NCI-H2227 (cell line): ENCODE results near the gene GDF7.

Experiments used
- DNase-seq: peaks from one replicate; lab custom pipeline; 2025; ENCODE audit not compliant: unreplicated experiment; lab: John Stamatoyannopoulos, UW

Gene GDF7

DNA sequence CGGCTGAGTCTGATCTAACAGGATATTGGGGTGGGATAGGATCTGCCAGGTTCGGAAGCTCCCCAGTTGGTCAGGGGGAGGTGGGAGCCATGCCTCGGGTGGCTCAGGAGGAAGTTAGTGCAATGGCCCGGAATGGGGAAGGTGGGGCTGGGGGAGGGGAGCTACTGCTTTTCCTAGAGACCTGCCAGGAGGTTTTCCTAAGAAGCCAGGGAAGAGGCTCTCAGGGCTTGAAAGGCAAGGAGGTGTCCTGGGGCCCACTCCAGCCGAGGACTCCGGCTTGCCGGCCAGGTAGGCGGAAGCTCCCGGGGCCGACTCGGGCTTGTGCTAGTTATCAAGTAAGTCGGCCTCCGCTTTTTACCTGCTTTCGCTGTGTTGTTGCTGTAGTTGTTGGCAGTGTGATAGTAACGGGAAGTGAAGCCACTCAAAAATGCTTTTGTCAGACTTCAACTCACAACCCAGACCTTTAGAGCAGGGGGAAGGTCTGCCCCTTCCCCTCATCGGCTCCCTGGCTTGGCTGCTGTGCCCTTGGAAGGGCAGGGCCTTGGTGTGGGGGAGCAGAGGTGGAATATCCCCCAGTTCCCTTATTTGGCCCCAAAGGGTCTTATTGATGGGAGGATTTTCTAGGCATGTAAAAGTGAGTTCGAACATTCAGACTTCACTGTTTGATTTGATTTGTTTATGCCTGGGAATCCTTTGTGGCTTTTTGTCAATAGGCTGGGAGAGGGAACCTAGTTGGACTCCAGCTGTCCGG is 5.4 kb downstream of the GDF7 start:
- DNase-seq, result no peak

- no peak for DNase-seq
Observed at GRCh38 chr2:20673686-20674308, 6.9 kb downstream of the GDF7 start.

DNA sequence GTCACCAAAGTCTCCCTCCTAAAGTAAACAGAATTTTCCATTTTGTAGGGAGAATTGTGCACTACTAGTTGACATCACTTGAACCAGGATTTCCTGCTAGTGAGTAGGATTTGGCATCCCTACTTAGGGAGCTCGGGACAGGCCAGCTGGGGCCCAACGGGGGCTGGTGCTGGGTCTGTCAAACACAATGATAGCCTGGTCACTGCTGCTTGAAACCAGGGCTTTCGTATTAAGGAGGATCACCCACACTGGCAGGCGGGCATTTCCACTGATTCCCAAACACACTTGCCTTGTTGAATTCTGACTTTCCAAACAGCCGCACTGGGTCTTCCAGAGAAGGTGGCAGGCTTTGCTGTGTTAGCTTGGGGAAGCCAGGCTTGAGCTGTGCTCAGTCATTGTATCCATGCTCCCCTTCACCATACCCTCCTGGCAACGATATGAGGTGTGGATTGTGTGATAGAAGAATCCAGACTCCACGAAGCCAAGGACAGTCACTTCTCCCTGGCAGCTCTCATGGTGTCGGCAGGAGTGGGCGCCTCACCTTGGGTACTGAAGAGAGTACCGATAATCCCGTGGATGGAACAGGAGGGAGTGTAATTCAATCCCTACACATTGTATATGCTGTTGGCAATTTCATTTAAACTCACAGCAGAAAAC is 7.5 kb downstream of the GDF7 start:
- DNase-seq, result no peak

DNA sequence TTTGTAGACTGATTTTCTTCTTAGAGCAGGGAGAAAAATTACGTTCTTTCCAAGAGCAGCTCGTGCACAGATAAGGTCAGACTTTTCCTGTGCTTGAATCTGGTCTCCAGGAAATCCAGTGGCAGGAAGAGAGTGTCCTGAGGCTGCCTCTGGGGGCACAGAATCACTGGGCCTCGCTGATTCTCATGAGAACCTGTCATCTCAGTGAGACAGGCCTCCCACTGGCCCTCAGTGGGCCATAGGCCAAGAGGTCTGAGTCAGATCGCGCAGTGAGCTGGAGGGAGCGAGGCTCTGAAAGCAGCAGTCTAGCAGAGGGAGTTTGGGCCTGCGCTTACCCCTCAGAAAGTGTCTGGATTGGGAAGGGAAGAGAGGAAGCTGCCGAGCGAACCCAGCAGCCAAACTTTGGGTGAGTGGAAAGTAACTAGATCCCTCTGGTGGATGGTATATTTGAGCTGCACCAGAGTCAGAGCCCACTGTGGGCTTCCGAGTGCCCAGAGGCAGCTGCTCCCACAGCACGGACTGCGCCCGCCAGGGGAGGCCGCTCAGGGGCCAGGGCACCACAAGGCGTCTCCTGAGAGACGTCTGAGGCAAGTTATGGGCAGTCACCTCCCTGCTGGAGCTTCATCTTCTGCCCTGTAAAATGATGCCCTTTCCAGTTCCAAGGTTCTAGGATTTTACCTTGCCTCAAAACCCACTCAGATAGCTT is 8.2 kb downstream of the GDF7 start:
- no peak for DNase-seq

DNA sequence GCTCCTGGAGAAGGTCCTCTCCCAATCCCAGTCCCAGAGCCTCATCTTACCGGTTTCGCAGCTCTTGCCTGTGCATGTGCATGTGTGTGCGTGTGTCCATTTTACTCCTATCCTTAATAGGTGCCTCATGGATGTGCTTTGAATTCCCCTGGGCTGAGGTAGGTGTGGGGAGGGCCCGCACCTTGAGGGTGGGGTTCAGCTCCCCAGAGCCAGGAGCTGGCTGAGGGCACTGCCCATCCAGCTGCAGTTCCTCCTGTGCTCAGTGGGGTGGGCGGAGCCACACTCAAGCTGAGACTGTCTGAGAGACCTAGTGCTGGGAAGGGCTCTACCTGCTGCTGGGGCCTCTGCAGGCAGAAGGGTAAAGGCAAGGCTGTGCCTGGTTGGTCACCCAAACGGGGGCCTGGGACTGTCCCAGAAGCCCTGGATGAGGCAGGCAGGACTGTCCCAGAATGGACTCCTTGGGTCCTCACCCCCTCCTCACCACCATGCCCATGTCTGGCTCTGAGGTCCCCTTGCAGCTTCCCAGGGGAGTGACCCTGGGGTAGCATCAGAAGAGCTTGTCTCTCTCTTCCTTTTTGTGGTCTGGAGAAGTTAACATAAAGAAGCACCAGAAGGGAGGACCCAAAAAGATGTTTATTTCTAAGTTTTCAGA is 8.9 kb downstream of the GDF7 start:
- peak; percentile 13 for DNase-seq

GRCh38 chr2:20676353-20677215 is 9.6 kb downstream of the GDF7 start:
- no peak for DNase-seq

DNA sequence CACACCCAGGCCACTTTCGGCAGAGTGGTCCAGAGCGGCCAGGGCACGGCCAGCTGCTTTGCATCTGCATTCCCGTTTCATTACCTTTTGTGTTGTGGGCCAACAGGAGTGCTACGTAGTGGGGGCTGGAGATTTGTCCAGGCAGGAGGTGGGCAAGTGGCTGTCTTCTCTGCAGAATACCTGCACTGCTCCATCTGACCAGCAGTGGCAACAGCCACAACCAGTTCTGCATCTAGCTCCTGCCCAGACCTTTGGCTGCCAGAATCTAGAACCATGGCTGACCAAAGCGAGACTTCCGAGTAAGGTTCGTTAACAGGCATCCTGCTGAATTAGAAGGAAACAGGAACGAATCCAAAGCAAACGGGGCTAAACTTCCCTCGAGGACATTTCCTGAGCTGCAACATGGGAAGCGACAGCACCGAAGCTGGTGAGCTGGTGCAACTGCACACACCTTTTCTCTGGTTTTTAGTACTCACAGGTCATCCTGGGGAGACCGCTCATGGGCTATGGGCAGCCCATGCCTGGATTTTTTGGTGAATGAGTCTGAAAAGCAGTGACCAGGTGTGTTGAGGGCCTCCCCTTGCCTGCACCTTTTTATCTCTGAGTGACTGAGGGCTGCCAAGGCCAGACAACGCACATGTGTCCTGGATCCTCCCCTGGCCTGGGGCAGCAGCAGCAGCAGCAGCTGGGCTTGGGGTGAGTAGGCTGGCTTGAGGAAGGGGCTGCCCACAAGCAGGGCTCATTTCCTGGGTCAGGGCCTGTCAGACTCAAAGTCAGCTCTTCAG is 10.5 kb downstream of the GDF7 start:
- no peak for DNase-seq

DNA sequence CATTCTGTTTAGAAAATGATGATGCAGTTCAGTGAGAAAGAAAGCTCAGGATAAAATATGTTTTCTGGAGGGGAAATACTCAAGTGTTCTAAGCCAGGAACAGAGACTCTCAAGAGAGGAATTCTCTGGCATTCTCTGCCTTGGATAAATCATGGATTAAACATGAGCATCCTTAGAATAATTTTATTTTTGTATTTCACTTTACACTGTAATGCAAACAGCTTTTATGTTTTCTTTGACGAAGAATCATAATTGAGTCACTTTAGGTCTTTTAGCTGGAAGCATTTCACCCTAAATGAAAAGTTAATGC is 11.1 kb downstream of the GDF7 start:
- no peak for DNase-seq

DNA sequence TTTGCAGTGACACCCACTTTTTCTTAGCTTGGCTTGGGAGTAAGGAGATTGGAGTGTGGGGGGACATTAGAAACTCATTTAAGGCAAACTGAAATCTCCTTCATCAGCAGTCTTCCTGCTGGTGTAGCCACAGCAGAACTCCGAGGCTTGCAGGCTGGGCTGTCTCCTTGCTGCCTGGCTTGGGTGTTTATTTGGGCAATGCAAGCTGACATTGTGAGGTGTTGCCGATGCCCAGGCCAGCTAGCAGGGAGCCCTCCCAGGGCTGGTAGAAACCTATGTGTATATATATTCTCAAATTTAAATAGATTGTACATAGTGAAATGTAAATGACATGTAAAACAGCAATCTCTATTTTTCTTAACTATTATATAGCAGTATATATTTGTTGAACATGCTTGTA is 11.8 kb downstream of the GDF7 start:
- no peak for DNase-seq

GRCh38 chr2:20680744-20681375 is 13.9 kb downstream of the GDF7 start:
- DNase-seq, result no peak

DNA sequence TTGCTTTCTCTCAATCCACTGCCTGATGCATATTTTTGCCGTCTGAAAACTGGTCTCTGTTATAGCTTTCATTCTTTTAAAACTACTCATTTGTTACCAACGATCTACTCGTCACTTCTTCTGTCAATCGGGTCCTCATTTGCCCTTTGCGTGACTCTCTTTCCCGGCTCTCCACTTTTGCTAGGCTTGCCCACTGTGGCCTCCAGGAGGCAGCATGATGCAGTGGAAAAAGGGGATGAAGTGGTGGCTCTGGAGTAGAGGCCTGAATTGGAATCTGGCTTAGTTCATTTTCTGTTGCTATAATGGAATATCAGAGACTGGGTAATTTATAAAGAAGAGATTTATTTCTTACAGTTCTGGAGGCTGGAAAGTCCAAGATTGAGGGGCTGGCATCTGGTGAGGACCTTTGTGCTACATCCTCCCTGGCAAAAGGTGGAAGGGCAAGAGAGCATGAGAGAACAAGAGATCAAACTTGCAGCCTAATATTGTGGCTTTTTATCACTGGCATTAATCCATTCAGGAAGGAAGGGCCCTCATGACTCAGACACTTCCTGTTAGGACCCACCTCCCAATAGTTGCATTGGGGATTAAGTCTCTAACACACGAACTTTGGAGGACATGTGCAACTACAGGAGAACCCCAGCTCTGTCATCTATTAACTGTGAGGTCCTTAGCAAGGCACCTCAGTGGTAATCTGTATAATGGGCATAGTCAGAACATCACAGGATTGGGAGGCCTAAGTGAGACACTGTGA is 15.4 kb downstream of the GDF7 start:
- DNase-seq, result no peak

DNA sequence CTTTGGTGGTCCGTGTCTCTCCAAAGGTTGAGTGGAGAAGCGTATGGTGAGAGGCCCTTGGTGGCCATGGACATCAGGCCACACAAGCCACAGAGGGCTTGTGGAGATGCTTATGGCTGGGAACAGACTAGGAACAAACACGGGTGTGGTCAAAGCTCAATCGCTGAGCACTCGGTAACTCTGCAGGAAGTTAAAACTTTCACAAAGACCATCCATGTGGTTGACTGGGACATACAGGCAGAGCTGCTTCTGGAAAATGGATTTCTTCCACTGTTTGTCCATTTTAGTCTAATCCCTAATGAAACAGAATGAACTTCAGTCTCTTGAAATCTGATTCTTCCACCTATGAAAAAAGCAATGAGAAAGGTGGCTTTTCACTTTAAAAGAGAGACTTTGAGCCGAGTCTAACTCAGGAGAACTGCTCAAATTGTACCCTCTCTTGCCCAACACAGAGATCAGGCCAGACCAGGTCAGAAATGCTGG is 17.7 kb downstream of the GDF7 start:
- DNase-seq, result no peak

GRCh38 chr2:20687260-20687832 is 20.4 kb downstream of the GDF7 start:
- DNase-seq, result no peak

GRCh38 chr2:20689428-20690264 is 22.7 kb downstream of the GDF7 start:
- no peak for DNase-seq

DNA sequence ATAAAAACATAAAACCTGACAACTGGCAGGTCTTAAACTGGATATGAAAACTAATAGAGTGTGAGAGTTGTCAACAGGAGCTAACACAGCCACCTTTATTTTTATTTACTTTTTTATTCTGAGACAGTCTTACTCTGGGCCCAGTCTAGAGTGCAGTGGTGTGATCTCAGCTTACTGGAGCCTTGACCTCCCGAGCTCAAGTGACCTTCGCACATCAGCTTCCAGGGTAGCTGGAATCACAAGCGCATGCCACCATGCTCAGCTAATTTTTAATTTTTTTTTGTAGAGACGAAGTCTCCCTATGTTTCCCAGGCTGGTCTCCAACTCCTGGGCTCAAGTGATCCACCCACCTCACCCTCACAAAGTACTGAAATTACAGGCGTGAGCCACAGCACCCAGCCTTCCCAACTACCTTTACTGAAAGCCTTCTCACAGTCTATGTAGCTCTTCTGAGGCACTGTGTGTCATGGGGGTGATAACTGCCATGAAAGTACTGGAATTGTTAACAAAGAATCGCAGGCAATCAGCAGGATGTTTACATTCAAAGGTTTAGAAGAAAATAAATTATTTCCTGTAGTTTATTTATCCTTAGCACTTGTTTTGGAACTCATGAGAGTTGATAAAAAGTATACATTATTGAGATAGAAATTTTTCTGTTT is 24.3 kb downstream of the GDF7 start:
- DNase-seq, result no peak

GRCh38 chr2:20692081-20692480 is 25.1 kb downstream of the GDF7 start:
- DNase-seq, result no peak

GRCh38 chr2:20693317-20693716 is 26.4 kb downstream of the GDF7 start:
- DNase-seq, result no peak
